Jurkat, Clone E6-1 (cell line): ENCODE data around the gene SCAI.
A peak's percentile ranks its signal among the peaks of the same experiment; 100 is the strongest.
"Not testable (repeated sequence)": the region's sequence is repeated elsewhere in the genome, so short reads cannot be mapped to it uniquely, and the experiment has no call there.

ENCODE experiments used
- DNase-seq: peaks from one replicate; pipeline ENCODE4 v3.0.0-alpha.2; 2011; ENCODE audit warnings: low read depth, low spot score
- H3K4me3 ChIP-seq: 2 replicates; pipeline ENCODE4 v1.5.1; 2011; ENCODE audit warnings: mild to moderate bottlenecking, low read length, control low read depth, moderate library complexity

SCAI gene

DNA sequence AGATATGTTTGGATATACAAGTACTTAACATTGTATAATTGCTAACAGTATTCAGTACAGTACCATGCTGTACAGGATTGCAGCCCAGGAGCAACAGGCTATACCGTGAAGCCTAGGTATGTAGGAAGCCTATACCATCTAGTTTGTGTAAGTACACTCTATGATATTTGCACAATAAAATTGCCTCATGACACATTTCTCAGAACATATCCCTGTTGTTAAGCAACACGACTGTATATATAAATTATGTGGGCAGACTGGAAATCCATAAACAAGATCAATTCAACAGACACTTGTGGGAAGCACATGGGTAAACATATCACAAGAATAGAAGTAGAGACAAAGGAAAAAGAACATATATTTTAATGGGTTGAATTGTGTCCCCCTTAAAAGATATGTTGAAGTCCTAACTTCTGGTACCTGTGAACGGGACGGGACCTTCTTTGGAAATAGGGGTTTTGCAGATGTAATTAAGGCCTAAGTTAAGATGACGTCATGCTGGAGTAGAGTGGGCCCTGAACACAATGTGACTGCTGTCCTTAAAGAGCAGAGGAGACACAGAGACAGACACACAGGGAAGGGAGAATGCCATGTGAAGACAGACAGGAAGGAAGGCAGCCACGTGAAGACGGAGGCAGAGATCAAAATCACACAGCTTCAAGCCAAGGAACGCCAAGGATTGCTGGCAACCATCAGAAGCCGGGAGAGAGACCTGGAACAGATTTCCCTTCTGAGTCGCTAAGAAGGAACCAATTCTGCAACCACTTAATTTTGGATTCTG is 76.3 kb downstream of the SCAI start:
- H3K4me3 ChIP-seq, result no peak overlapping the region
- DNase-seq, result no peak

DNA sequence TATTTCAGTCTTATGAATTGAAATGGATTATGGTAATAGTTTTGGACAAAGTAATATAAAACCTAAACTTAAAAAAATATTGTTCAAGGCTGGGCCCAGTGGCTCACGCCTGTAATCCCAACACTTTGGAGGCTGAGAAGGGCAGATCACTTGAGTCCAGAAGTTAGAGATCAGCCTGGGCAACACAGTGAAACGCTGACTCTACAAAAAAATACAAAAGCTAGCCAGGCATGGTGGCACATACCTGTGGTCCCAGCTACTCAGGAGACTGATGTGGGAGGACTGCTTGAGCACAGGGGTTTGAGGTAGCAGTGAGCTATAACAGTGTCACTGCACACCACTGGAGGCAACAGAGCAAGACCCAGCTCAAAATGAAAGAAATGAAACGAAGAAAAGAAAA is 81.9 kb downstream of the SCAI start:
- no peak overlapping the region for H3K4me3 ChIP-seq
- DNase-seq, result no peak

DNA sequence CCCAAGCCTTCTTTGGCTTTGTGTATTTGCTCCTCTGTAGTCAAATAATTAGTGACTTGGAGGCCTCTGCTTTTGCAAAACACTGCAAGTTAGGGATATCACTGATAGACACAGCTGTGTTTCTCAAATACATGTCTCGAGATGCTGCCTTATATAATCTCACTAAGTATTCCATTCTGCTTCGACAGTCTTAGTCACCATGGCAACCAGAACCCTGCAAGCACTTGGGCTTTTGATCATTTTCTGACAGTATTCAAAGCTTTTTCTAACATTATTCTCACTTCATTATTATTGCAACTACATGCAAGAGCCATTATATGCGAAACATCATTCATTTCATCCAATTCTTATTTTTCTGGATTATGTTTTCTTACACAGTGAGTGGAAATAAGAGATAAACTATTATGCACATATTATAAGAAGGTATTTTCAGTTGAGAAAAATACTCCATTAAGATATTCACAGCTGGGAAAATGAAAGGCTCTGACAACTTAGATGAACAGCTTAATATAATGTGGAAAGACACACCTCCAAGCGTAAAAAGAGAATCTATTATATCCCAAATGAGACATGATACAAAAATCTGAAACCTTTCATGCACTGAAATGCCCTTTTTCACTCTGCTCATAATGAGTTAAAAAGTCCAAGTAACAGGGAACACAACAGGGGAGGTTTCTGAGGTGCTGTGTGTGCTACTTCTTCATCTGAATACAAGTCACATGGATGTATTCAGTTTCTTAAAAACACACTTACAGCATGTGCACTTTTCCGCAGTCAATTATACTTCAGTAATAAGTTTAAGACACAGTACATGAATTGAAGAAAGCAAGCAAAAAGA is 93.9 kb downstream of the SCAI start:
- H3K4me3 ChIP-seq, result no peak overlapping the region
- DNase-seq, result no peak

DNA sequence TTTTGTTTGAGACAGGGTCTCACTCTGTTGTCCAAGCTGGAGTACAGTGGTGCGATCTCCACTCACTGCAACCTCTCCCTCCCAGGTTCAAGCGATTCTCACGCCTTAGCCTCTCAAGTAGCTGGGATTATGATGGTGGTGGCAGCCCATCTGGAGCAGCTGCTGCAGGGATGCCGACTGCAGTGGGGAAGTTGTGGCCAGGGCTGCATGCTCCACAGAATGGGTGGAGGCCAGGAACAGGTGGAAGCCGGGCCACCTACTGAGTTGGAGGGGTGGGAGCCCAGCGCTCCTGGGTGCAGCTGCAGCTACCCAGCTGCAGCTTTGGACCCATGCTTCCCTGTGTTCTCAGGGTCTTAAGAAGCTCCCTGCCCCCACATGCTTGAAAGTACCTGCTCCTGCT is 99.7 kb downstream of the SCAI start:
- DNase-seq, result peak; percentile 6
- H3K4me3 ChIP-seq, result no peak overlapping the region

DNA sequence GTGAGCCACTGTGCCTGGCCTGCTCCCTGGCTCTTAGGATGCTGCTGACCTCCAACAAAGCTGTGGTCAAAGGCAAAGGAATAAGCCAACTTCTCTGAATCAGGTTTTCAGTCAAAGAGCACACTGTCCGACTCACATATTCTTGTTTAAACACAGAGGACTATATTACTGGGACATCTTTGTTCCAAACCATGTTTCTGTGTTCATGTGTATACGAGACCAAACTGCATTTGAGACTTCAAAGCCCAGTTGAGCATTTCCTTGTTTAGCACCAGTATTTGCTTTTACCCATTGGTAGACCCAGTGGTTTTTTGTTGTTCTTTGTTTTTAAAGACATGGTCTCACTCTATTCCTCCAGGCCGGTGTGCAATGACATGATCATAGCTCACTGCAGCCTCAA is 100.2 kb downstream of the SCAI start:
- no peak overlapping the region for H3K4me3 ChIP-seq
- DNase-seq, result no peak

DNA sequence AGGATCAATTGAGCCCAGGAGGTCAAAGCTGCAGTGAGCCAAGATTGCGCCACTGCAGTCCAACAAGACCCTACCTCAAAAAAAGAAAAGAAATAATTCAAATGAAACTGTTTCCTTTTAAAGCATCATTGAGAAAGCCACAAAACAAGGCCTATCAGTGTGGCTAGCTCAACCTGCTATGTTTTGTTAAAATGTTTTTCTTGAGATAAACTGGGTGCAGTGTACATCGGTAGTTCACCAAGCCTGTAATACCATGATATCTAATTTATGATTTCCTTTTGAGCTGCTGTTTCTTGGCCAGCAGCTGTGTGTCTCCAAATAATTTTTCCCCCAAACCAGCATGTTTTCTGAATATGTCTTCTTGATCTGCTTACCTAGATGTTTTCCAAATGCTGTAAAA is 105.2 kb downstream of the SCAI start:
- DNase-seq, result no peak
- no peak overlapping the region for H3K4me3 ChIP-seq

DNA sequence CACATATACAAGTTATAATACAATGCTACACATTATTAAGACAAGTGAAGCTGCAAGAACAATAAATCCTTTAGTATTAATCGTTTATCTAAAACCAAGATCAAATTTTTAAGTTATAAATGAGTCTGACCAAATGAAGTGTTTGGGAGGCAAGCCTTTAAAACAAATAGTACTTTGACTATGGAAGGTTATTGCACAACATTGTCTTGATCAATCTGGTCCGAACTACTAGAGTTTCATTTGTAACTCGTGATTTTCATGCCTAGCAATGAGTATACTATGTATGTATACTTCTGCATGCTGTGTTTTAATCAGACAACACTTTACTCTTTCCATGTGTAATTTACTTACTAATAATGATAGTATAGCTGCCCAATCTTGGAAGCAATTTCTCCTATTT is 115.3 kb downstream of the SCAI start:
- no peak for DNase-seq
- H3K4me3 ChIP-seq, result no peak overlapping the region

DNA sequence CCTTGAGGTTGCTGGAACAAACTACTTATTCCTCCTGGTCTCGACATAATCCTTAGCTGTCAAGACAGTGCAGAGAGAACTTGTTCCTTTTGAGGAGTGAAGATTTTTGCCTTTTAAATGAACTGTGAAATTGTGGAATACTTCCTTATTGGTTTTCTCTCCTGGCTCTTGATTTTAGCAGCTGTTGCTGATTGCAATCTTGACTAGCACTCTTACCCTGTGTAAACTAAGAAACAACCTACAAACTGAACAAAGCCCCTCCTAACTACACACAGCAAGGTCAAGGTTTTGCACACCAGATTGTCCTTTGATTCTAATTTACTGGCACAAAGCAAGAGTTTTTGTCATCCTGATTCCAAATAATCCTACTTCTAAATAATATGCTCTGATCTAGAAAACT is 118.4 kb downstream of the SCAI start:
- no peak overlapping the region for H3K4me3 ChIP-seq
- no peak for DNase-seq

DNA sequence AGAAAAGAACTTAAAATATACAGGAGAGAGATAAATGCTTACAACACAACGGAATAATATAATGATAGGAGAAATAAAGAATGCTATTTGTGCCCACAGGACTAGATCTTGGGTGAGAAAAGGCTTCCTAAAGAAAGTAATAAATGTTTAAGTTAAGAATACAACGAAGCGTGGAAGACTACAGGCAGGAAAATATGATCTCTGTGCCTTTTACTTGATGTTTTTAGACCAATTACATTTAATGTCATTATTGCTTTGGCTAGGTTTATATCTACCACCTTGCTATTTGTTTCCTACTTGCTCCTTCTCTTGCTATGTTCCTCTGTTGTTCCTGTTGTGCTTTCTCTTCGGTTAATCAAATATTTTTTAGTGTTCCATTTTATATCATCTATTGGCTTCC is 122.3 kb downstream of the SCAI start:
- DNase-seq, result no peak
- H3K4me3 ChIP-seq, result no peak overlapping the region

DNA sequence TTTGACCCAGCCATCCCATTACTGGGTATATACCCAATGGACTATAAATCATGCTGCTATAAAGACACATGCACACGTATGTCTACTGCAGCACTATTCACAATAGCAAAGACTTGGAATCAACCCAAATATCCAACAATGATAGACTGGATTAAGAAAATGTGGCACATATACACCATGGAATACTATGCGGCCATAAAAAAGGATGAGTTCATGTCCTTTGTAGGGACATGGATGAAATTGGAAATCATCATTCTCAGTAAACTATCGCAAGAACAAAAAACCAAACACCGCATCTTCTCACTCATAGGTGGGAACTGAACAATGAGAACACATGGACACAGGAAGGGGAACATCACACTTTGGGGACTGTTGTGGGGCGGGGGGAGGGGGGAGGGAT is 127.7 kb downstream of the SCAI start:
- H3K4me3 ChIP-seq, DNase-seq: not testable (repeated sequence)

DNA sequence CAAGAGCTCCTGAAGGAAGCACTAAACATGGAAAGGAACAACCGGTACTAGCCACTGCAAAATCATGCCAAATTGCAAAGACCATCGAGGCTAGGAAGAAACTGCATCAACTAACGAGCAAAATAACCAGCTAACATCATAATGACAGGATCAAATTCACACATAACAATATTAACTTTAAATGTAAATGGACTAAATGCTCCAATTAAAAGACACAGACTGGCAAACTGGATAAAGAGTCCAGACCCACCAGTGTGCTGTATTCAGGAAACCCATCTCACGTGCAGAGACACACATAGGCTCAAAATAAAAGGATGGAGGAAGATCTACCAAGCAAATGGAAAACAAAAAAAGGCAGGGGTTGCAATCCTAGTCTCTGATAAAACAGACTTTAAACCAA is 131.3 kb downstream of the SCAI start:
- H3K4me3 ChIP-seq, DNase-seq: not testable (repeated sequence)

DNA sequence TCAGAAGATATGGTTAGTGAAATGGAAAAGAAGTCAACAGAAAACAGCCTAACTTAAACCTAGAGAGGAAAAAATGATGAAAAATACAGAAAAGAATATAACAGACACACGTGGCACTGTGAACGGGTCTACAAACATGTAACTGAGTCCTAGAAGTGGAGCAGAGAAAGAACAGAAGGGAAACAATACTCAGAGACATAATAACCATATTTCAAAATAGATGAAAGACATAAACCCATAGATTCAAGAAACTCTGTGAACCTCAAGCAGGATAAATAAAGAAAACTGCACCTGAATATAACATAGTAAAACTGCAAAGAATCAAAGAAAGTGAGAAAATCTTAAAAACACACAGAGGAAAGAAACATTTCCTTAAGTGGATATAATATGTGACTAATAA is 134.7 kb downstream of the SCAI start:
- DNase-seq, result no peak
- H3K4me3 ChIP-seq, result no peak overlapping the region

DNA sequence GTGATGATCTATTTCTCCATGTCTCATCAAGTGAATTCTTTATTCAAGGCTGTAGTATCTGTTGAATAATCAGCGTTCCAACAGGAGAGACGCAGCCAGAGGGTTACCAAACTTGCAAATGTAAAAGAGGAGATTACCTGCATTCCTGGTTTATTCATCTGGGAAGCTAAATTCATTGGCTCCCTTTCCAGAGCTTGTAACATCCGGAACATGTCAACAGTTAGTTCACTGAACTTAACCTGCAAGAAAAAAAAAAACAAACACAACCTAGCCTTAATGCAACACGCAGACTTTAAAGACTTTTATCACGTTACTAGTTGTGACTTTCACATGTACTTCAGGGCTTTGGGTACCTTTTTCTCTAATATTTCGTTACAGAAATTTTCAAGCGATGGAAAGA is 140.0 kb downstream of the SCAI start:
- no peak overlapping the region for H3K4me3 ChIP-seq
- DNase-seq, result no peak

DNA sequence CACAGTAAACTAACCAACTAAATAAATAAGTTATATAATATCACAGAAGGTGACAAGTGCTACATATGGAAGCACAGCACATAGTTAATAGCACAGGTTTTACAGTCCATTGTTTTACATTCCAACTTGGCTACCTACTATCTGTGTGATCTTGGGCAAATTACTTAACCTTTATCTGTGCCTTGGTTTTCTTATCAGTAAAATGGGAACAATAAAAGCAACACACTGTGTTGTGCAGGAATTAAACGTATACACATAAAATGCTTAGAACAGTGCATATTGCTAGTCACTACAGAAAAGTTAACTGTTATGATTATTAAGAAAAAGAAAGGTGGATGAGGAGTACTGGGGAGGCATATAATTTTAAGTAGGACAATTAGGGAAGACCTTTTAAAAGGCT is 159.6 kb downstream of the SCAI start:
- H3K4me3 ChIP-seq, result no peak overlapping the region

DNA sequence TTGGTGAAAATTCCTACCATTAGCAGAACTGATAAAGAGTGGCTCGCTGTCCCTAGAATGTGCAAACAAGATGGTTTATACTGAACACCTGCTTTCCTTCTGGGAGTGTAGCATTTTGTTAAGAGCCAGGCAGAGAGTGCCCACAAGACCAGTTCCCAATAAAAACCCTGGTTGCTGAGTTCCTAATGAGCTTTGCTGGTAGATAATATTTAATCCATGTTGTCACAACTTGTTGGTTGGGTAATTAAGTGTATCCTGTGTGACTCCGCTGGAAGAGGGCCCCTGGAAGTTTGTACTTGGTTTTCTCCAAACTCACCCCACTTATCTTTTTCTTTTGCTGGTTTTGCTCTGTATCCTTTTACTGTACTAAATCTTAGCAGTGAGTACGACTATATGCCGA is 162.9 kb downstream of the SCAI start:
- no peak for DNase-seq

More for the DNA sequence above, 159.6 kb downstream of the SCAI start:
- no peak for DNase-seq

DNA sequence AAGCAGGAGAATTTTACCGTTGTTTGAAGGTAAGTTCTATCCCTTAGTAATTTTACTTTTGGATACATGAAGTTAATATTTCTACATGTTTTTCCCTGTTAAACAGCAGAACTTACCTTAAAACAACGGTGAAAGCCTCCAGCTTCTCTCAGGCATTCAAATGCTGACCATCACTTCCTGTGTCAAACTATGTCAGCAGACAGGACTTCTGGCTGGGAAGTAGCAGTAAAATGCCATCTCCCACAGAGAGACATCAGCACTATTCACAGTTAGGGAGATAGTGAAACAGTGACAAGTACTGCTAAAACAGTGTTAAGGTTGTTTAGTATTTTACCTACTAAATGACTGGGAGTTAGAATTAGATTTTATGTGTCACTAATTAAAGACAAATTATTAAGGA is 168.2 kb downstream of the SCAI start:
- DNase-seq, result no peak
- no peak overlapping the region for H3K4me3 ChIP-seq

More for the DNA sequence above, 162.9 kb downstream of the SCAI start:
- H3K4me3 ChIP-seq, result no peak overlapping the region

DNA sequence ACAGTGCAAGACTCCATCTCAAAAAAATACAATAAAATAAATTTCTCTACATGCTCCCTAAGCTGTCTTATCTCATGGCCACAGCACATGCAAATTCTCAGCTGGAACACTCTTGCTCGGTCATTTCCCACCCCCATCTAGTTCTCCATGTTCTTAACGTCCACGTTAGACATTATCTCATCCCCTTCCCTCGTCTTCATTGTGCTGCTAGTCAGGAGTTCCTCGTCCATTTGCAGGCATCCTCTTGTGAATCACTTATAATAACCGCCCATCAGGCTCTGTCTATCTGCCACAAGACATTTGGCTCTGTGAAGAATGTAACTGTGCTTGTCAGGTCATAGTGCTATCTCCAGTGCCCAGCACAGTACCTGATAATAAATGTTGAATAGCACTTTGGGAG is 169.5 kb downstream of the SCAI start:
- DNase-seq, result no peak

DNA sequence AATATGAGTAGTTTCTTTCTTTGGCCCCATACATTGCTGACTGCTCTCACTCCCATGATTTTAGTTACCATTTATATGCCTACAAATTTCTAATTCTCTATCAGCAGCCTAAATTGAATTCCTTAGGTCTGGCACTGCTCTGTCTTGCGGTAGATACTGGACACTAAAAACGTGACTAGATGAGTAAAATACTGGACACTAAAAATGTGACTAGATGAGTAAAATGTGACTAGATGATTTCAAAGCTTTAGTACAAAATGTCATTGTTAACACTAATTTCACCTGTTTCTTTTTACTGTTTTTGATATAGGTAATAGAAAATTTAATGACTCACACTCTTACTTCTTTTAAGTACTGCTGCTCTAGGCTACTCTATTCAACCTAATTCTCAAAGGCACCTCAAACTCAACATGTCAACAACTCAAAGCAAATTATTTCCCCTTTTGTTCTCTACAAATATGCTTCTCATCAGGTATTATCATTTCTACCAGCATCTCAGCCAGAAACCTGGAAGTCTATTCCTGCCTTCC is 171.0 kb downstream of the SCAI start:
- no peak for DNase-seq
- no peak overlapping the region for H3K4me3 ChIP-seq

More for the DNA sequence above, 169.5 kb downstream of the SCAI start:
- no peak overlapping the region for H3K4me3 ChIP-seq

DNA sequence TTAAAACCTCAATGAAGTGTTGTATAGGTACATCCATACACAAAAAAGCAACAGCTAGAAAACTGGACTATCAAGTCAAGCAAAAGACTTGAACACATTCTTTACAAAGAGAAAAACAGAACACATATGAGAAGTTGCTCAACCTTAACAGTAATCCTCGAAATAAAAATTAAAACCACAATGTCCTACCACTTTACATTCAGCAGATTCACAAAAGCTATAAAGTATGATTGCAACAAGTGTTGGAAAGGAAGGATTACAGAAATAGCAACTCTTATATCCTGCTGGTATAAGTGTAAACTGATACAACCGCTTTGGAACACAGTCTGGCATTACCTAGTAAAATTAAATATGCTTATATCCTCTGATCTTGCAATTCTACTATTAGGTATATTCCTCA is 173.9 kb downstream of the SCAI start:
- no peak for DNase-seq
- no peak overlapping the region for H3K4me3 ChIP-seq

DNA sequence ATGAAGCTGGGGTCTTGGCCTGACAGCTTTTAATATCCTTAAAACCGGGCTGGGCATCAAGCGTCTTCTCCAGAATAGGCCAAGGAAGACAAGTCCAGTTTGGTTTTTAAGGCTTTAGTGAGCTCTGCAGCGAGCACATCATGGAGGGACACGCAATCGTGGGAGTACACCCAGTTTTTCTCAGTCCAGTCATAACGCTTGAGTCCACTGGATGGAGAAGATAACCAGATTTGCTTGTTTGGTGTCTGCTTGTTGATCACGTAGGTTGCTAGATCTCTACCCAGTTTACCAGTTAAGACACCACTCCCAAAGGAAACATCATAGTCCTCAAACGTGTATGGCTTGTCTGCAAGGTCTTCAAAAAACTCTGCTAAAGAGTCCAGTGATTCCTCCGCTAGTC is 175.1 kb downstream of the SCAI start:
- no peak for DNase-seq
- H3K4me3 ChIP-seq, result no peak overlapping the region
